ENCODE data around the gene PFN3.

- TF ChIP-seq EZH2 (IDR thresholded peaks at IDR 0.05; ENCODE audit: insufficient read depth, low read length) (no peak), CTCF (IDR thresholded peaks at IDR 0.05; ENCODE audit: insufficient read depth, low read depth, low read length) (no peak)
These were observed 32.2 kb downstream of the PFN3 start for GRCh38 chr5:177367981-177368868.

Measured in astrocyte (in vitro differentiated cells and primary cell).